HG03095 (cell line): ENCODE data around the gene PRDM16.

Source experiments
- ATAC-seq: cut with Tn5 transposase; IDR thresholded peaks from one replicate; pipeline ENCODE4 v1.9.1; 2021; ENCODE audit warnings: moderate library complexity; ENCODE audit not compliant: unreplicated experiment

PRDM16 gene

DNA sequence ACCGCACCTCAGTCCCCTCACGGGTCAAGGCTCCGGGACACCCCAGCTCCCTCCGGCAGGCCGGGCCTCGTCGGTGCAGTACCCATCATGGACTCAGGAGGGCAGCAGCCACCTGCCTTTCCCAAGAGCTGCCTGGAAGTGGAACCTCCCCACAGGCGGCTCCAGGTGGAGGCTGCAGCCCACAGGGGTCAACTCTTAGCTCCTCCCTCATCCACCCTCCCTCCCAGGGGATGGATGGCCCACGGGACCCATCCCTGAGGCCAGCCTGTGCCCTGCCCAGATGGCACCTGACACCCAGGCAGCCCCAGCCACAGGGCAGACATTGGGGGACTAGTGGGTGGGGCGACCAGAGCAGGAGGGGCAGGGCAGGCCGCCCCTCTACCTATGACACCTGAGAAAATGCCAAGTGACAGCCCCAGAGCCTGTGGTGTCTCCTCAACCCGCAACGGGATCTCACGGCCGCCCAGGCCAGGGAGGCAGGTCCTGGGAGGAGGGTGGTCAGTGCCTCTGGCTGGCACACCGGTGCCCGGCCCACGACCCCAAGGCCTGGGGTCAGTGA is 384.3 kb downstream of the PRDM16 start:
- ATAC-seq, result no peak

DNA sequence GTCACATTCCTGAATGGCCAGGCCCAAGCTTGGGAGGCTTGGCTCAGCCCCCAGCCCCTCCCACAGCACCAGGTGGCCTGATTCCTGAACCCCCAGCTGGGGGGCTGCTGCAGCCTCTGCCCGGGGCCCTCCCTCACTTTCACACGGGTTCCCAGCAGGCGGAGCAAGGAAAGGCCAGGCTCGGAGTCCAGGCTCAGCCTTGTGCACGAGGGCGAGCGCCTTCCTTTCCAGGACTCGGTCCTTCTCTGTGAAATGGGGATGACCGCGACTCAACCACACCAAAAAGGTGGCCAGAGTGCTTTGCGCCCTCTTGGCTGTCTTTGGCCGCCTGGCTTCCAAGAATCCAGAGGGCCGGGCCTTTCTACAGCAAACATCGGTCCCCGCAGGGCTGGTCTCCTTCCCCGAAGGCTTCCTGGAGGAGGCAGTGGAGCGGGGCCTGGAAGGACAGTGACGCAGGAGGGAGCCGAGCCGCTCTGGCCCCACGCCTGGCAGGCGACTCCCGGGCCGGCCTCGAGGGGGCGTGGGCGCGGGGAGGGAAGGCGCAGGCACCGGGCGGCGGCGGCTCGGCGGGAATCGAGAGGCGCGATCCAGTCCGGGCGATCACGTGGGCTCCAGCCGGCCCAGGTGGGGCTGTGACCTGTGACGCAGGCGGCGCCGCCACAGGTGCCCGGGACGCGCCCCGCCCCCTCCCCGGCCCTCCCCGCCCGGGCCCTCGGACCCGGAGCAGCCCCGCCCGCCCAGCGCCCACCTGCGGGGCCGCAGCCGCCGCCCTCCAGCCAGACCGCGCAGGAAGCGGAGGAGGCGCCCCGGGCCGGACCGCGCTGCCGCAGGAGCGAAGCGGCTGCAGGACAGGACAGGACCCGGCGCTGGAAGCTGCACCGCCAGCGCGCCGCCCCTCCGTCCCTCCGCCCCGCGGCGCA is 385.1 kb downstream of the PRDM16 start, which contains the start of gene ARHGEF16:
Gene ARHGEF16, plus strand, starts transcription at position 775 of the 920 bp plus-strand sequence. CDS start 8,420 bp downstream, outside the sequence.
- no peak for ATAC-seq

DNA sequence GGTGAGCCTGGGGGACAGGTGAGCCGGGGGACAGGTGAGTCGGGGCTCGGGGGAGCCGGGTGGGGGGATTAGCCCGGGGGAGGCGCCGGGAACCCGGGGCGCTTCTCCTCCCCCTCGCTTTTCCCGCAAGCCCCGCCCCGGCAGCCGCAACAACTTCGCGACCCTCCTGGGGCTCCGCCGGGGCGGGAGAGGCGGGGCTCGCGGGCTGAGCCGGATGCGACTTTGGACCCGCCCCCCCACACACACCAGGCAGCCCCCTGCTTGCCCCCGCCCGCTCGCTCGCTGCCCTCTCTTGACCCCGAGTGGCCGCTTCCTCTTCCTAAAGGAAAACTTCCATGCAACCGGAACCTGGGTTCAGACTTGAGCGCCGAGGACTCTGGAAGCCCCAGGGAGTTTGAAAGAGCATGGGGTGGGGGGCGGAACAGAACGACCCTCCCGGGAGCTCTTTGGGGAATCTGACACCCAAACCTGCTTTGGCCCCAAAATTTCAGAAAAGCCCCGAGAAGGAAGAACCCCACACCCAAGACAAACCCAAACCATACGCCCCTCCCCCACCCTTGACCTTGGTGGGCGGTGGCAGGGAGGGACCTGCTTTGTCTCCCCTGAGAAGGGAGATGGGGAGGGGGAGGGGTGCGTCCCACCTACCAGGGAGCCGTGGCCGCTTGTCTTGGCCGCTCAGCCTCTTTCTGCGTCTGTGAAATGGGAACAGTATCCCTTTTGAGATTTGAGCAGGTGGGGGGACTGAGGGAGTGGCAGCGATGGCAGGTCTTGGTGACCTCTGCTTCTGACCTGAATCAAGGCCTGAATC is 386.0 kb downstream of the PRDM16 start:
- no peak for ATAC-seq

DNA sequence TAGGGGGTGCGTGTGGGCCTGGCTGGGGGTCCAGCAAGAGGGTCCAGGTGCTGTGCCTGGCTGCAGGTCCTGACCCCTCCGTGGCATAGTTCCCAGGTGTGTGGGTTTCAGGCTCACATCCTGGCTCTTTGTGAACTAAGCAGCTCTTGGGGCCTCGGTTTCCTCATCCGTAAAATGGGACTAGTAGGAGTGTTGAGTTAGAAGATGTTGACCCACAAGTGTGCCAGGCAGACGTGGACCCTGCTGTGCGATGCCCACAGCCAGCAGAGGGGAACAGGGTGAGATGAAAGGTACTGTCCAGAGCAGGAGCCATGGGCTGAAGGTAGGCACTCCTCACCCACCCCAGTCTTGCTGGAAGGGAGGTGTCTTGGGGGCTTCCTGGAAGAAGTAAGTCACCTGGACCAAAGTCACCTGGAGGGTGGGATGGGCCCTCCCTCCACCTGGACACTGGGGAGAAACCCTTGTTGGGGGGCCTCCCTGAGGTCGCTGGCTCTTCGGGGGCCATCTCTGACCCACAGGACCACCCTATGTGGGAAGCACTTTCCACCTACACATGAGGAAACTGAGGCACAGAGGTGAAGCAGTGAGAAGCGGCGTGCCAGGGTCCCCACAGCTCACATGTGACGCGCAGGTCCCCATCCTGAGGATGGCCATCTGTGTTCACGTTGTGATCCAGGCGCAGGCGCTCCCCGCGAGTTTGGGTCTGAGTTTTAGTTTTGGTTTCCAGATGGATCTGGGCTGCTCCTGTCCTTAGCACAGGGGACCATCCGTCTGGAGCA is 386.9 kb downstream of the PRDM16 start:
- no peak for ATAC-seq

DNA sequence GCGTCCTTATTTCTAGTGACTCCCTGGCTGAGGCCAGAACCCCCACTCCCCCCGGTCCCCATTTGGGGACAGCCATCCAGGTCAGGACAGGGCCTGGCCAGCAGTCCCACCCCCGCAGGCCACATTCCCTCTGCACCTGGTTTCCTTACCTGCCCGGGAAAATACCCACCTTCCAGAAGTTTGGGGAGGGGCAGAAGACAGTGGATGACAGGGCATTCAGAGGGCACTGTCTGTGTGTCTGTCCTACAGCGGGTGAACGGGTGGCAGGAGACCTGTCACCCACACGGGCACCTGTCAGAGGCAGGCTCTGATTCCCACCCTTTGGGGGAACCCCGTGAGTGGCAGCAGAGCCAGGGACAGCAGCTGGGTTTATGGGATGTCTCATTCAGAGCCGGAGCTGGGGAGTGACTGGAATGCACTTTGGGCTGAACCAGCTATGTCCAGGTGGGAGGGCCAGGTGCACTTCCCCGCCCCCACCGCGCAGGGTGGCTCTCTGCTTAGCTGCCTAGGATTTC is 387.5 kb downstream of the PRDM16 start:
- no peak for ATAC-seq

DNA sequence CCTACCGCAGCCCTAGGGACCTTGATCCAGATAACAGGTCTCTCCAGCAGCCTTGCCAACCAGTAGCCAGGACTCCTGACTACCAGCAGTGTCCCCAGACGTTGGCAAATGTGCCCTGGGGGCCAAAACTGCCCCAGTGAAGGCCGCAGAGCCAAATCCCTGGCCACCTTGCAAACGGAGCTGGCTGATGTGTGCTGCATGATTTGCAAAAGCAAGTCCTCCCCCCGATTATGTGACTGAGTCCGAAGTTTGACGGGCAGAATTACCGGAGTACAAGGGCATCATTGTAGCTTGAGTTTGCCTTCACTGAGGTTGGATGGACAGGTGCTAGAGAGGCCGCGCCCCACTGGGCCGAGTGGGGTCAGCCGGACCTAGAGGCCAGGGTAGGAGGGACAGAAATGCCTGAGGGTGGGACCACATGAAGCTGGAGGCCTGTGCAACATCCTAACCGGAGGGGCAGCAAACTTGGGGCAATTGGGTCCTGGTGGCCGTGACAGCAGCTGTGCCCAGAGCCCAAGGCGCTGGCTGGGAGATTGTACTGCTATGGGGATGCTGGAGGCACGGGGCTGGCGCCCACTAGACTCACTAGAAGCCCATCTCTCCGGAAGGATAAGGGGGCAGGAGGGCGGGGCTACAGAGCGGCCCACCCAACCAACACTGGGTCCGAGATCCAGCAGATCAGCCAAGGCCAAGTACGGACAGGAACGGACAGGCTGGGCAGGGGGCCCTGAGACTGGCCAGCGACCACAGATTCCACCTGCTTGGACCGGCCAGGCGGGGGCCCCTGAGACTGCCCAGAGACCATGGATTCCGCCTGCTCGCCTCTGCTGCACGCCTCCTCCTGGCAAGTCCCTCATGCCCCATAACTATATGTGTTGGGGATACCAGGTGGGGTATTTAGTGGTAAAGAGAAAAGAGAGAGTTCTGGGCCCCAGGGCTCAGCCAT is 388.2 kb downstream of the PRDM16 start:
- ATAC-seq, result no peak

DNA sequence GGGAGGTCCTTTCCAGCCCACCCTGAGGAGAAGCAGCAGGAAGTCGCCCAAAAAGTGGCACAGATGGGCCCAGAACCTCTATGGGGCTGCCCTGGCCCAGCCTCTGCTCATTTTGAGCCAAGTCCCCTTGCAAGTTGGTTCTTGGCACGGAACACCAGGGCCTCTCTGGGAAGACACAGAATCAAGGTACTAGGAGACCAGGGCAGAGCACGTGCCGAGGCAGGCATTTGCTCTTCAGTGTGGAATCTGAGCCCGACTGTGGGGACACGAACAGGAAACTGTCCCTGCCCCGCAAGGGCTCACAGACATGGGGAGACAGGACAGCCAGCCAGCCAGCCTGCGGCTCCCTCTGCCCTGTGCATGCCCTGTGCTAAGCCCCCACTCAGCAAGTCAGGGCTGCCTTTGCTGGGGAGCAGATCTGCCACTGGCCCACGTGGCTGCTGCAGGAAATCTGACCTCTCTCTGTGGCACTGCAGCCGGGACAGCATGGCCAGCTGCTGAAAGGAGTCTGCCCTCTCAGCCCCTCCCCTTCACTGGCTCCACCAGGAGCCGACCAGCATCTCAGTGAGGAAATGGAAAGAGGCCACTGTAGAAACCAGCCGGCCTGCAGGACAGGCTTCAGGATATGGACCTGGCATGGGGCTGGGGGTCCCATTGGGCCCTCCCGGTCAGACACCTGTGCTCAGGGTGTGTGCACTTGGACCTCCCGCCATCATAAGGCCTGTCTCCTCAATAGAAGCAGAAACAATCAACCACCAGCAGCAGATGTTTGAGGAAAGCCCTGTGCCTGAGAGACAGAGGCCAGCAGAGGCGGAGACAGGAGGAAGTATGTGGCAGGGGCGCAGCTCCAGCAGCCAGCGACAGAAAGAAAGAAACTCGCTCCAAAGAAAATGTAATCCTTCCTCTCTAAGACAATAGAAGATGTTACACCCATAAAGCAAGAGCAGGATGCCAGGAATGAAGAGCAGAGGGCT is 389.2 kb downstream of the PRDM16 start:
- no peak for ATAC-seq

DNA sequence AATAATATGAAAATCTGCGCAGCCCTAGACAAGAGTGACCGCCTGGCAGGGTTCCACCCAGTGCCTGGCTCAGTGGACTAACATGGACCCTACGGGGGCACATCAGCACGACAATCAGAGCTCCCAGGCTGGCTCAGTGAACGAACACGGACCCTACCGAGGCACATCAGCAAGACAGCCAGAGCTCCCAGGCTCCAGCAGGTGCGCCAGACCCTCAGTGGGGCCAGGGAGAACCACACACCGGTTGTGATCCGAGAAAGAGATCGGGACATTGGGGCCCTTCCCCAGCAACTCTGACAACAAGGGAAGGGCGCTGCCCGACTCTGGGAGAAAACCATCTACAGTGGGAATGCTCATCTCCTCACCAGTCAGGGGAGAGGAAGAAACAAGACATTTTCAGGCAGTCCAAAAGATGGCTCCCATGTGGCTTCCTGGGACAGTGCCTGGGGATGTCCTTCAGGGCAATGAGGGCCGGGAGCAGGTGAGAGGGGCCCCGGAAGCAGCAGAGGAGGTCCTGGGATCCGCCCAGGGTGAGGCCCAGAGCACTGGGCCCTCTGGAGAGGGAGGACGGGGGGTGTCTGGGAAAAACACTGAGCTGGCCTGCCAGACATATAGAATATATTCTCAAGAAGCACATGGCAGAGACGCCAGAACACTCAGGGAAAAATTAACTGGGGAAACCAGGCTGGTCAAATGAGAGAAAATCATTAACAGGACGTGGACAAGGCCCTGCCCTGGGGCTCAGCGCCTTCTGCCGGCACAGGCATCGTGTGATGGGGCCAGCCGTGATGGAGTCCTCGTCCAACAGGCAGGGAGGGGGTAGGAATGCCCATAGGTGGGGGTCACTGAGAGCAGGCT is 390.3 kb downstream of the PRDM16 start:
- ATAC-seq, result no peak

DNA sequence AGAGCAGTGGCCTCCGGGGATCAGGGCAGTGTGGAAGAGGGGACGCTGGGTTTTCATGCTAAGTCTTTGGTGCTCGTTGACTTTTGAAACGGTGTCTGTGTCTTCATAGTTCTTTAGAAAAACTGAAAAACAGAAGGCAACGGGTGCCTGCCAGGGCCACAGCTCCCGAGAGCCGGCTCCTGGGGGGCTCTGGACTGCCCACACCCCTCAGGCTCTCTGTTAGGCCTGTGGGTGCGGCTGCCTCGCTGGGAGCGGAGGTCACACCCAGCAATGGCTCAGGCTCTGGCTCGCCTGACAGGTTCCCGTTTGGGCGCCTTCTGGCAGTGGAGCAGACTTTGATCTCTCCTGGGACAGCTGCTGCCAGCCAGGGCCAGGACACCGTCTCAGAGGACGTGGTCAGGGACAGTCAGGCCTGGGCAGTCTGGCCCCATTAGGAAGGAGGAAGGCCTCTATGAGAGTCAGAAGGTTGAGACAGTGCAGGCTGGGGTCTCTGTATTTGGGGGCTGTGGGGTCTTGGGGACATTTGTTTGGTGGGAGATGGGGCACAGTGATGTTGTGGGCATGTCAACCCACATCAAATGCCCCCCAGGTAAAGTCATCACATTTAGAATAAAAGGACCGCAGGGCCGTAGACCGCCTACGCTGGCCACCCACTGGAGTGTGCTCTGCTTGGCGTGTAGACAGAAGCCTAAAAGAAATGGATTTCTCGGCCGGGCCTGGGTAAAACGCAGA is 391.1 kb downstream of the PRDM16 start:
- ATAC-seq, result no peak

DNA sequence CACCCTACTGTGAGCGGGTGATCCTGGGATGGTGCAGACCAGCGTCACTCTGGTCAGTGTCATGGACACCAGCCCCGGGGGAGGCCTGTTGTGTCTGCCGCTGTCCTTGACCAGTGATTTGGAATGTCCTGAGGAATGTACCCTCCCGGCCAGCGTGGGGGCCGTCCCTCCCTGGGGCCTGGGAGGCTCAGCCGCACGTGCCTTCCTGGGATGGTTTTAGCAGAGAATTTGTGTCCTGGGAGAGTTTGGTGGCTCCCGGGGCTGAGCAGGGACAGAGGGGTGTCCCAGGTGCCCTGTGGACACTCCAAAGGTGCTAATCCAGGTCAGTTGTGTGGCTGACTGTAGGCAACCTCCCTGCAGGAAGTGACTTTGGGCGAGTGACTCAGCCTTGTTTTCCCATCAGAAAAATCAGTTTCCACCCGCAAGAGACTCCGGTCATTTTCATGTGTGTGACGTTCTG is 391.7 kb downstream of the PRDM16 start:
- no peak for ATAC-seq

DNA sequence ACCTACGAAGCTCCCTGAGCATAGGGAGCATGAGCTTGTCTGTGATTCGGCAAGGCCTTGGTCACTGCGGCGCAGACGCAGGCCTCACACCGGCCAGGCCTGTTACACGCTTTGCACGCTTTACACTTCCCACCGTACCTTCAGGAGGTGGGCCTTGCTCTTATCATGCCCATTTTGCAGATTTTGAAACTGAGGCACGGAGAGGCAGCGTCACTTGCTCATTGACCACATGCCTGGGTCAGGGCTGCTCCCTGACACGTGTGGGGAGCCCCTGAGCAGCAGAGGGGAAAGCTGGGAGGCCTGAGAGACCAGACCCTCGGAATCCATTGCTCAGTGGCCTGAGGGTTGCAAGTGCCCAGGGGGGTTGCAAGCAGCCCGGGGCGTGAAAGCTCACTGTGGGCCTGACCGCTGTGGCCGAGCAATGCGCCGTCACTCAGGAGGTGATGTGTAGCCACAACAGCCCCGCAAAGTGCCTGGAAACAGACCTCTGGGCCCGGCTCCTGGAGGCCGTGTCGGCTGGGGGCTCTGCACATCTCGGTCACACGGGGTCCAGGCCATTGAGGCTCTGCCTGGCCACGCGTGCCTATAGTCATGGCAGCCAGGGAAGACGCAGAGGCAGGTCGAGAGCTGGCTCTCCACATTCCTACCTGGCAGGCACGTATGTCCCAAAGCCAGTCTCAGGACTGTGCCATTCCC is 392.4 kb downstream of the PRDM16 start:
- ATAC-seq, result no peak

DNA sequence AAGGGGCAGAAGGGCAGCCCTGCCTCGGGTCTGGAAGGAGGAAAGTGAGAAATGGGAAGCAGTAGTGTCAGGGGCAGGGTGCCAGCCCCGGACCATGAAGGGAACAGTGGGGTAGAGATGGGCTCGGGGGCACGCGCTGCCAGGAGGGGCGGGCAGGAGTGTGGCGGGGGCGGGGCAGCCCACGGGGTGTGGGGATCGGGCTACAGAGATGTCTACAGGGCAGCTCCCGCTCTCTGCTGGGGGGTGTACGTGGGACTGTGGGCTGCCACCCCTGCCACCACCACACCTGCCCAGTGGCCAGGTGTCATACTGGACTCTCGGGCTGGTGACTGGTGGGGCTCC is 392.9 kb downstream of the PRDM16 start:
- no peak for ATAC-seq

DNA sequence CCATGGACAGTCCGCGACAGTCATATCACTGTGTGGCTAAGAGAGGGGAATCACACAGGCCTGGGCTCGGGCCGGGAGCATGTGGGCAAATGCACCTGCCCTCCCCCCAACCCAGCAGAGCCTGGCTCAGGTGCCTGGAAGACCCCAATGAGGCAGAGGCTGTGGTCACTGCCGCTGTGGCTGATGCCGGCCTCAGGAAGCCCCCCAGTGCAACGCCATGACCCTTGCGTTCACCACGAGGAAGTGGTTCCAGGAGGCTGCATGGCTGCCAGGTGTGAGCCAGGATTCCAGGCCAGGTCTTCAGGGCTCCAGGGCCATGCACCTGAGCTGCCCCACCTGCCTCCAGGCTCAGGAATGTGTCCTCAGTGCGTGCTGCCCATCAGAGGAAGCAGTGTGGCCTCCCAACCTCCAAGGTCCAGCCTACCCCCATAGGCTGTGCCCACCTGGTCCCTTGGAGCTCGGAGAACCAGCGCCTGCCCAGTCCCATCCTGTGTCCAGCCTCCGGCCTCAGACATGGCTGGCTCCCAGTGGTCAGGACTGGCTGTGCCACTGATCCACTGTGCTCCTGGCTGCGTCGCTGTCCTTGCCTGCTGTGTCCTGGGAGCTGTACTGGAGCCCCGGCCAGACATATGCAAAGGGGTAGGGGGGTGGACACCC is 393.5 kb downstream of the PRDM16 start:
- no peak for ATAC-seq

DNA sequence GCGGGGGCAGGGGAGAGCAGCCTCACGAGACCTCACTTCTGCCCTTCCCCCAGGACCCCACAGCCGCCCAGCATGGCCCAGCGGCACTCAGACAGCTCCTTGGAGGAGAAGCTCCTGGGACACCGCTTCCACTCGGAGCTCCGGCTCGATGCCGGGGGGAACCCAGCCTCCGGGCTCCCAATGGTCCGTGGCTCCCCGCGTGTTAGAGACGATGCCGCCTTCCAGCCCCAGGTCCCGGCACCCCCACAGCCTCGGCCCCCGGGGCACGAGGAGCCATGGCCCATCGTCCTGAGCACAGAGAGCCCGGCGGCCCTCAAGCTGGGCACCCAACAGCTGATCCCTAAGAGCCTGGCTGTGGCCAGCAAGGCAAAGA is 394.0 kb downstream of the PRDM16 start:
- no peak for ATAC-seq

DNA sequence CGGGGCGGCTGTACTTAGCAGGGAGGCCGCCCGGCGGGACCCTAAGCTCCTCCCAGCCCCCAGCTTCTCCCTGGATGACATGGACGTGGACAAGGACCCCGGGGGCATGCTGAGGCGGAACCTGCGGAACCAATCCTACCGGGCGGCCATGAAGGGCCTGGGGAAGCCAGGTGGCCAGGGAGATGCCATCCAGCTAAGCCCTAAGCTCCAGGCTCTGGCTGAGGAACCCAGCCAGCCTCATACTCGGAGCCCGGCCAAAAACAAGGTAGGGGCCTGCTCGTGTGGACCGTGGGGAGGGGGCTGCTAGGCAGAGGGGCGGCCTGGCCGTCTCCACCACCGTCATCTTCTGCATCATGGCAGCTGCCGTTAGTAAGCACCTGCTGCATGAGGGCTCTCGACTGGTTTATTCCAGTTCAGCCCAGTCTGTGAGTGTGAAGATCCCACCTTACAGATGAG is 394.4 kb downstream of the PRDM16 start:
- no peak for ATAC-seq
